Vagina (tissue), 2 donors: ENCODE measurements around the gene EZR. TPM values are rescaled to one million over a fixed set of nuclear protein-coding genes. Genes with fewer than 3 reads are reported as not detected.

Experiments
- DNase-seq, 2 donors: peaks; one replicate each; pipeline ENCODE4 v3.0.0-alpha.2; 2017; ENCODE audit errors: extremely low spot score in 2 of 2
- H3K27ac ChIP-seq: fragments of 200-600 bp; sonication (generic); one replicate; pipeline ENCODE4 v1.5.1; 2019
- H3K27me3 ChIP-seq: fragments of 200-600 bp; sonication (generic); one replicate; pipeline ENCODE4 v1.5.1; 2019
- H3K36me3 ChIP-seq, 2 donors: fragments of 200-600 bp; sonication (generic); one replicate each; pipeline ENCODE4 v1.5.1; 2017 to 2019
- H3K4me1 ChIP-seq: fragments of 200-600 bp; sonication (generic); one replicate; pipeline ENCODE4 v1.5.1; 2019
- H3K4me3 ChIP-seq, 2 donors: fragments of 200-600 bp; sonication (generic); 1 replicate in 1 of 2; 2 replicates in 1 of 2; pipeline ENCODE4 v1.5.1; 2016 to 2019
- H3K9me3 ChIP-seq: fragments of 200-600 bp; sonication (generic); one replicate; pipeline ENCODE4 v1.5.1; 2019
- POLR2A ChIP-seq, 2 donors: fragments of 450-650 bp; IDR thresholded peaks; one replicate each; pipeline ENCODE4 v1.6.1; 2017; ENCODE audit warnings: antibody characterized with exemption in 2 of 2, mild to moderate bottlenecking in 2 of 2, moderate library complexity in 2 of 2
- POLR2AphosphoS5 ChIP-seq, 2 donors: sonication (generic); formaldehyde crosslinking; IDR thresholded peaks; one replicate each; pipeline ENCODE4 v1.9.0; 2017; ENCODE audit warnings: antibody characterized with exemption in 2 of 2, mild to moderate bottlenecking in 2 of 2, low read depth in 1 of 2; ENCODE audit not compliant: insufficient read depth in 1 of 2
- intact Hi-C: fragments of 100-400 bp; cut with DNase I; formaldehyde crosslinking; loops from one replicate; pipeline ENCODE4 v1.15.1; 2023
- total RNA-seq: library from RNA; depleted of rRNA; stranded (reverse); fragments of >200 nt; gene quantifications from one replicate; pipeline ENCODE4 v1.2.3, GENCODE V29; 2016
- TF ChIP-seq, protein P1 (sequence below), 3 experiments: fragments of 450-650 bp in 2 of 3; fragments of 200-600 bp in 1 of 3; sonication (generic) in 1 of 3; IDR thresholded peaks; one replicate each; pipeline ENCODE4 v1.5.1; 2017 to 2019; ENCODE audit warnings: antibody characterized with exemption in 3 of 3, mild to moderate bottlenecking in 2 of 3, moderate library complexity in 2 of 3

Gene EZR
- total RNA-seq, 1 donor from 2014 or later, result 99.7 TPM

DNA sequence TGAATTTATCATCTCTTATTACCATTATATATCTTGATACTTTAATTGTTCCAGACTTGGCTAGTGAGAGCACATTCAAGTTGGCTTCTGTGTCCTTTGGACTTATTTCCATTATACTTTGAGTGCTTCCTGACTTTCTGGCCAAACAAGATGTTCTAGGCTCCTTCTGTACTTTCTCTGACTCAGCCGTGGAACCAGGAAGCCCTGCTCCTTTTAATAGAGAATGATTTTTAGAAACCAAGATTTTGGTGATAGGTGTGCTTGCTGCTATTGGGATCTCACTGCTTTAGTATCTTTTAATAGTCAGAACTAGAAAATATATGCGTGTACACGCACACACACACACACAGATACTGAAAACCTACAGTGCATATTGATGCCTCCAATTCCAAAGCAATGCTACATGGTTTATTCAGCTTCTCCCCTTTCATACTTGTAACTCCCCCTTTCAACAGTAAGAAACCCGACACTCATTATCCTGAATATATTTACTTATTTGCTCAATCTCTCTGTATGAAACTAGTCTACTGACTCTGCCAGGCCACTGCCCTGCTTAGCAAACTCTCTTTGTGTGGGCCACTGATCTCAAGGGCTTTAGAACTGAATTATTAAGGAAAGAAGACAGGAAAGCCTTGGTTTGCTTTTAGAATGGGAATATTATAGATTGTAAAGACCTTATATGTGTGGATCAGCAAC is 42.7 kb upstream of the EZR start:
- no peaks in the 10 kb centered on the region for H3K4me1 ChIP-seq
- DNase-seq, result no peak
- intact Hi-C loops, result no loop called here
- H3K36me3 ChIP-seq, result no peaks in the 10 kb centered on the region
- TF ChIP-seq POLR2AphosphoS5 (IDR thresholded peaks at IDR 0.05; ENCODE audit: insufficient read depth in 1 of 2, low read depth in 1 of 2) (peak in 1 of 2 donors; percentile 61), POLR2A (IDR thresholded peaks at IDR 0.05) (no peak)
- no peaks in the 10 kb centered on the region for H3K27me3 ChIP-seq
- no peak overlapping the region for H3K4me3 ChIP-seq
- H3K27ac ChIP-seq, result no peak overlapping the region
- H3K9me3 ChIP-seq, result no peaks in the 10 kb centered on the region

DNA sequence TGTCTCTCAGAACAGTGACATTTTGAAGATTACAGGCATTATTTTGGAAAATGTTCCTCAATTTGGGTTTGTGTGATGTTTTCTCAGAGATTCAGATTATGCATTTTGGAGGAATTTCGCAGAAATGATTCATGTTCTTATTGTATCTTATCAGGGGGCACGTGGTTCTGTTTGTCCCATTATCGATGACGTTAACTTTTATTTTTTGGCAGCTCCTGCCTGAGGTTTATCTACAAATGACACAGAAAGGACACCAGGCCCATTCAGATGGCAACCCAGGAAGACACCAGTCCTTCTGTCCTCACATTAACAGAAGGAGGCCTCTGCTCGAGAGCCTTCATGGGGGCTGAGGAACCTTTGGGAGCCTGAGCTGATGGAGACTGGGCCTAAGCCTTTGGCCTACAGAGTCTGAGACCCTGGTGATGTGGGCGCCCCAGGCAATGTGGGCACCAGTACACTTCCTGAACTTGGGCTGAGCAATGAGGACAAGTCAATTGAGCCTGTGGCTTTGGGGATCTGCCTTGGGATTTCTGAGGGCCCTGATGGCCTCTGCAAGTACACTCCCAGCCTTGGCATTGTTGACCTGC is 41.2 kb upstream of the EZR start:
- H3K4me1 ChIP-seq, result no peaks in the 10 kb centered on the region
- DNase-seq, result no peak
- intact Hi-C loops, result no loop called here

DNA sequence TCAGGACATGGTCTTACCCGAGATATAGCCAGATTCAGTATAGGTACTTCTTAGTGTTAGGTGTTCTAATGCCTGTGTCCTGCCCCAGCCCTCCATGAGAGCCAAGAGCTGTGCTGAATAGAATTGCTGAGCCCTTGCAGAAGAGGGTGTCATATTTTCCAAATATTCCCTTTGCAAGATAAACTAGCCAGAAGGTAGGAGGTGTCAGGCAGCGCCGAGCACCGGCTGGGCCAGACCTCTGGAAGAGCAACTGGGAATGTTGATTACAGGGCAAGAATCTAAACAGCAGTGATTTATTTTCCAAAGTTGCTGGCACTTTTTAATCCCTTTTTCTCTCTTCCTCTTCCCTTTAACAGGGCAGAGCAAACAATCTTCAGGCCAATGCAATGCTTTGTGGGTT is 37.1 kb upstream of the EZR start:
- TF ChIP-seq, protein P1, sequence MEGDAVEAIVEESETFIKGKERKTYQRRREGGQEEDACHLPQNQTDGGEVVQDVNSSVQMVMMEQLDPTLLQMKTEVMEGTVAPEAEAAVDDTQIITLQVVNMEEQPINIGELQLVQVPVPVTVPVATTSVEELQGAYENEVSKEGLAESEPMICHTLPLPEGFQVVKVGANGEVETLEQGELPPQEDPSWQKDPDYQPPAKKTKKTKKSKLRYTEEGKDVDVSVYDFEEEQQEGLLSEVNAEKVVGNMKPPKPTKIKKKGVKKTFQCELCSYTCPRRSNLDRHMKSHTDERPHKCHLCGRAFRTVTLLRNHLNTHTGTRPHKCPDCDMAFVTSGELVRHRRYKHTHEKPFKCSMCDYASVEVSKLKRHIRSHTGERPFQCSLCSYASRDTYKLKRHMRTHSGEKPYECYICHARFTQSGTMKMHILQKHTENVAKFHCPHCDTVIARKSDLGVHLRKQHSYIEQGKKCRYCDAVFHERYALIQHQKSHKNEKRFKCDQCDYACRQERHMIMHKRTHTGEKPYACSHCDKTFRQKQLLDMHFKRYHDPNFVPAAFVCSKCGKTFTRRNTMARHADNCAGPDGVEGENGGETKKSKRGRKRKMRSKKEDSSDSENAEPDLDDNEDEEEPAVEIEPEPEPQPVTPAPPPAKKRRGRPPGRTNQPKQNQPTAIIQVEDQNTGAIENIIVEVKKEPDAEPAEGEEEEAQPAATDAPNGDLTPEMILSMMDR (IDR thresholded peaks at IDR 0.05), result no peak
- TF ChIP-seq POLR2AphosphoS5 (IDR thresholded peaks at IDR 0.05; ENCODE audit: insufficient read depth in 1 of 2, low read depth in 1 of 2) (no peak), POLR2A (IDR thresholded peaks at IDR 0.05) (no peak)
- Histone ChIP-seq H3K27me3 (no peaks in the 10 kb centered on the region), H3K4me3 (no peak overlapping the region), H3K9me3 (no peaks in the 10 kb centered on the region), H3K36me3 (no peaks in the 10 kb centered on the region), H3K4me1 (peaks cover 21% of the 10 kb centered on the region), H3K27ac (no peak overlapping the region)
- intact Hi-C loops, result no loop called here
- DNase-seq, result no peak

More for the DNA sequence above, 41.2 kb upstream of the EZR start:
- no peaks in the 10 kb centered on the region for H3K9me3 ChIP-seq
- TF ChIP-seq, protein P1 (IDR thresholded peaks at IDR 0.05), result no peak
- TF ChIP-seq POLR2AphosphoS5 (IDR thresholded peaks at IDR 0.05; ENCODE audit: insufficient read depth in 1 of 2, low read depth in 1 of 2) (no peak), POLR2A (IDR thresholded peaks at IDR 0.05) (no peak)
- H3K4me3 ChIP-seq, result no peak overlapping the region
- no peaks in the 10 kb centered on the region for H3K36me3 ChIP-seq
- no peak overlapping the region for H3K27ac ChIP-seq
- H3K27me3 ChIP-seq, result no peaks in the 10 kb centered on the region

DNA sequence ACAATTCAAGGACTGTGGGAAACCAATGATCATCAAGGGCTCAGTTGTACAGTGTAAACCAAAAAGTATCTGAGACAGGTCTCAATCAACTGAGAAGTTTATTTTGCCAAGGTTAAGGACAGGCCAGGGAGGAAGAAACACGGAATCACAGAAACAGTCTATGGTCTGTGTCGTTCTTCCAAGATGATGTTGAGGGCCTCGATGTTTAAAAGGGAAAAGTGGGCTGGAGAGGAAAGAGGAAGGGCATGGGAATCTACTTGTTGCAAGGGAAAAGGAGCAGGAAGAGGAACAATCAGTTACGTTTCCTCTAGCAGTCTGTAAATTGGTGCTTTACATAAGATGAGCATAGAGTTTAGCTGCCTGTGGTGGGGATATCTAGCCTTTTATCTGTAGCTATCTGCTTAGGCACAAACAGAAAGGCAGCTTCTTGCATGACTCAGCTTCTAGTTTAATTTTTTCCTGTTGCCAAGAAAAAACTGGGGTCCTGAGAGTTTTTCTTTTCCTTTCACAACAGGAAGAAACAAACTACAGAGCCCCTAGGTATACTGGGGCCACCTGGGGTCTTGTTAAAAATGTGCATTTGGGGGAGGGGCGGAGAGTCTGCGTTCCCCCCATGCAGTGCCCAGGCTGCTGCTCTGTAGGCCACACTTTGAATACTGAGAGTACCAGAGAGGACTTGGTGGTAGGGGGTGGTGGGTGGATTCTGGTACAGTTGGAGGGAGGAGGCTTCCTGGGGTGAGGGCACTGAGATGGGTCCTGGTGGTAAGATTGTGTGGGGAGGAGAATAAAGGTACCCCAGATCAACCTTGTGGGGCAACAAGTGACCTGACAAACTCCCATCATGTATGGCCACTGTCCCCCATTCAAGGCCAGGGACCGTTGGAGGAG is 35.3 kb upstream of the EZR start:
- Histone ChIP-seq H3K27ac (peak overlapping the region; percentile 43), H3K36me3 (no peaks in the 10 kb centered on the region), H3K4me3 (no peak overlapping the region), H3K27me3 (no peaks in the 10 kb centered on the region), H3K9me3 (no peaks in the 10 kb centered on the region), H3K4me1 (peaks cover 33% of the 10 kb centered on the region)
- intact Hi-C loops, result no loop called here
- DNase-seq, result no peak
- TF ChIP-seq, protein P1 (IDR thresholded peaks at IDR 0.05), result no peak
- TF ChIP-seq POLR2A (IDR thresholded peaks at IDR 0.05) (no peak), POLR2AphosphoS5 (IDR thresholded peaks at IDR 0.05; ENCODE audit: insufficient read depth in 1 of 2, low read depth in 1 of 2) (no peak)

DNA sequence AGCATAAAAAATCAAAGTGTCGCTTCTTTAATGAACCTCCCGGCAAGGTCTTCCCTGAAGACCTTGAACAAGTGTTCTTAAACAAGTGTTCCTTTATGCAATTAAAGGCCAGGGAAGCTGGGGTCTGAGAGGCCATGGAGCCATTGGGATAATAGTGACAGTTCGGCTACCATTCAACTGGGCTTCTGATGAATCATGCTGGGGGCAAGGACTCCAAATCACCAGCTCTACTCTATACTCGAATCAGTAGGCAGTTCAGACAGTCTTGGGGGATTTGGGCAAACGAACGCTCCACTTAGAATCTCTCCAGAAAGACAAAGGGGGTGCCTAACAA is 34.7 kb upstream of the EZR start:
- peaks cover 33% of the 10 kb centered on the region for H3K4me1 ChIP-seq
- no peak for DNase-seq

More for the DNA sequence above, 34.7 kb upstream of the EZR start:
- H3K27ac ChIP-seq, result peak overlapping the region; percentile 43
- H3K27me3 ChIP-seq, result no peaks in the 10 kb centered on the region
- intact Hi-C loops, result no loop called here
- H3K36me3 ChIP-seq, result no peaks in the 10 kb centered on the region
- no peak overlapping the region for H3K4me3 ChIP-seq
- H3K9me3 ChIP-seq, result no peaks in the 10 kb centered on the region
- TF ChIP-seq POLR2AphosphoS5 (IDR thresholded peaks at IDR 0.05; ENCODE audit: insufficient read depth in 1 of 2, low read depth in 1 of 2) (no peak), POLR2A (IDR thresholded peaks at IDR 0.05) (no peak)
- TF ChIP-seq, protein P1 (IDR thresholded peaks at IDR 0.05), result no peak
